Measurements from ENCODE around the gene CEP85. TPM values are rescaled to one million over a fixed set of nuclear protein-coding genes. Genes with fewer than 3 reads are reported as not detected.

The CEP85 gene
- total RNA-seq, 1 experiment from 2014 or later = 37.2 TPM

DNA sequence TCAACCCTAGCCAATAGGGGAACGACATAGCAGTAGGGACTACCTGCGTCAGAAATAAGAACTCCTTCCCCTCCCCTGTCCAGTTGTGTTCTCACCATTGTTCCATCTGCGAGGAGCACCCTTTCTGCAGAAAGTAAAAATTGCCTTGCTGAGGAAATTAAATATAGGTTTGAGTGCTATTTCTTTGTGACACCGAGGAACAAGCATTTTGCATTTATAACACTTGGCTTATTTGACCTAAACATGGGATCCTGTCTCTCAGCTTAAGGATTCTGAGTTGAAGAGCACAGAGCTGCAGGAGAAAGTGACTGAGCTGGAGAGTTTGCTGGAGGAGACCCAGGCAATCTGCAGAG, 35.2 kb downstream of the CEP85 start:
- H3K9ac ChIP-seq (ENCODE audit: low read length) = no peak overlapping the region
- 0 out of 4 replicates have a peak, but pooled peaks cover 6 to 7% of the 10 kb centered on the region in 2 experiments for H3K9me3 ChIP-seq (ENCODE audit: control insufficient read depth in 1 of 2, insufficient read depth in 1 of 2, low read depth in 1 of 2, low read length in 2 of 2)
- no peak for ATAC-seq
- ChIA-PET RAD21 (ENCODE audit: low non-redundant PET in 1 of 2, low total read pairs in 2 of 2, uncharacterized antibody in 2 of 2, unreplicated experiment in 2 of 2) (no interaction called here), CTCF (interaction anchor here (1.3 kb wide), 1 partner anchor 11 kb away, joined by 4 read pairs; the partner anchor contains the start of gene SH3BGRL3), POLR2A (no interaction called here)
- TF ChIP-seq EZH2phosphoT487 (IDR thresholded peaks at IDR 0.05; ENCODE audit: borderline replicate concordance) (no peak), CBX3 (IDR thresholded peaks at IDR 0.05; ENCODE audit: low read depth) (peak; percentile 86)
- DNase-seq (ENCODE audit: low read depth, low spot score) = no peak
- intact Hi-C loops (cut with micrococcal nuclease) = no loop called here
- no peaks in the 10 kb centered on the region for H3K9me2 ChIP-seq (ENCODE audit: insufficient read depth)
- H2AFZ ChIP-seq (ENCODE audit: low read depth, low read length, poor library complexity, severe bottlenecking) = no peak overlapping the region
- peaks cover 39 to 77% of the 10 kb centered on the region in 2 experiments for H3K36me3 ChIP-seq (ENCODE audit: control insufficient read depth in 1 of 2, insufficient read depth in 2 of 2, low read length in 2 of 2)
- H3K4me1 ChIP-seq (ENCODE audit: control insufficient read depth in 1 of 2, insufficient read depth in 2 of 2, low read length in 2 of 2) = peaks cover 0 to under 1% of the 10 kb centered on the region in 2 experiments; a peak in 1 of 4 replicates
- H3K79me2 ChIP-seq (ENCODE audit: insufficient read depth, low read length) = no peaks in the 10 kb centered on the region
- H3K4me3 ChIP-seq (replicated peaks in 1 of 2; ENCODE audit: low read depth in 1 of 2, low read length in 2 of 2) = no peak overlapping the region
- no TSS peak for BruUV-seq (replicated peaks)
- H4K20me1 ChIP-seq (ENCODE audit: insufficient read depth) = no peaks in the 10 kb centered on the region
- H3K27me3 ChIP-seq (ENCODE audit: insufficient read depth, low read length) = no peaks in the 10 kb centered on the region
- no peak overlapping the region for H3K4me2 ChIP-seq (ENCODE audit: low read length)
- no peak overlapping the region for H3K27ac ChIP-seq (ENCODE audit: low read depth, low read length)

- H3K4me2 ChIP-seq (ENCODE audit: low read length) = peak overlapping the region; percentile 59; the same call in 1 of the 2 replicates
- no peak overlapping the region for H3K4me3 ChIP-seq (replicated peaks in 1 of 2; ENCODE audit: low read depth in 1 of 2, low read length in 2 of 2)
- DNase-seq (ENCODE audit: low read depth, low spot score) (no peak), ATAC-seq (no peak)
- peaks cover 40 to 60% of the 10 kb centered on the region in 2 experiments for H3K36me3 ChIP-seq (ENCODE audit: control insufficient read depth in 1 of 2, insufficient read depth in 2 of 2, low read length in 2 of 2)
- RAD21 ChIA-PET (ENCODE audit: low non-redundant PET in 1 of 2, low total read pairs in 2 of 2, uncharacterized antibody in 2 of 2, unreplicated experiment in 2 of 2) = interaction anchor here (1.1 kb wide), 2 partner anchors 142 kb away, joined by 3 to 4 read pairs; no protein-coding TSS in a partner anchor
- H4K20me1 ChIP-seq (ENCODE audit: insufficient read depth) = no peaks in the 10 kb centered on the region
- BruUV-seq (replicated peaks) = no TSS peak
- H3K9me2 ChIP-seq (ENCODE audit: insufficient read depth) = no peaks in the 10 kb centered on the region
- no peak overlapping the region for H3K9ac ChIP-seq (ENCODE audit: low read length)
- H3K27ac ChIP-seq (ENCODE audit: low read depth, low read length) = peak overlapping the region; percentile 60; the same call in 1 of the 2 replicates
- H2AFZ ChIP-seq (ENCODE audit: low read depth, low read length, poor library complexity, severe bottlenecking) = no peak overlapping the region
- CTCF ChIA-PET = interaction anchor here (0.7 to 3.9 kb wide), 13 partner anchors 10 to 239 kb away, joined by 3 to 47 read pairs (median 5); partner anchors contain the start of gene CEP85
- TF ChIP-seq ELF1 (IDR thresholded peaks at IDR 0.05; ENCODE audit: borderline replicate concordance, low read depth) = no peak
- TF ChIP-seq, protein P1, sequence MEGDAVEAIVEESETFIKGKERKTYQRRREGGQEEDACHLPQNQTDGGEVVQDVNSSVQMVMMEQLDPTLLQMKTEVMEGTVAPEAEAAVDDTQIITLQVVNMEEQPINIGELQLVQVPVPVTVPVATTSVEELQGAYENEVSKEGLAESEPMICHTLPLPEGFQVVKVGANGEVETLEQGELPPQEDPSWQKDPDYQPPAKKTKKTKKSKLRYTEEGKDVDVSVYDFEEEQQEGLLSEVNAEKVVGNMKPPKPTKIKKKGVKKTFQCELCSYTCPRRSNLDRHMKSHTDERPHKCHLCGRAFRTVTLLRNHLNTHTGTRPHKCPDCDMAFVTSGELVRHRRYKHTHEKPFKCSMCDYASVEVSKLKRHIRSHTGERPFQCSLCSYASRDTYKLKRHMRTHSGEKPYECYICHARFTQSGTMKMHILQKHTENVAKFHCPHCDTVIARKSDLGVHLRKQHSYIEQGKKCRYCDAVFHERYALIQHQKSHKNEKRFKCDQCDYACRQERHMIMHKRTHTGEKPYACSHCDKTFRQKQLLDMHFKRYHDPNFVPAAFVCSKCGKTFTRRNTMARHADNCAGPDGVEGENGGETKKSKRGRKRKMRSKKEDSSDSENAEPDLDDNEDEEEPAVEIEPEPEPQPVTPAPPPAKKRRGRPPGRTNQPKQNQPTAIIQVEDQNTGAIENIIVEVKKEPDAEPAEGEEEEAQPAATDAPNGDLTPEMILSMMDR (IDR thresholded peaks at IDR 0.05 in 2 of 3, conservative IDR thresholded peaks at IDR 0.05 in 1 of 3; ENCODE audit: borderline replicate concordance in 1 of 3, insufficient read depth in 1 of 3, low read depth in 2 of 3, low read length in 2 of 3) = no peak
- no peak for TF ChIP-seq CBX3 (IDR thresholded peaks at IDR 0.05; ENCODE audit: low read depth)
- TF ChIP-seq ZNF274 (IDR thresholded peaks at IDR 0.05; ENCODE audit: low read depth, low read length) = no peak
- no peak for TF ChIP-seq EGR1 (IDR thresholded peaks at IDR 0.05; ENCODE audit: low read depth)
- no peak for TF ChIP-seq YY1 (IDR thresholded peaks at IDR 0.05; ENCODE audit: extremely low read depth, insufficient replicate concordance, low read depth, low read length)
- no peak for TF ChIP-seq POLR2A (IDR thresholded peaks at IDR 0.05; ENCODE audit: borderline replicate concordance, extremely low read depth, insufficient read depth, insufficient read length)
- TF ChIP-seq ZFX (IDR thresholded peaks at IDR 0.05) = no peak
- no peak for TF ChIP-seq EZH2 (IDR thresholded peaks at IDR 0.05)
- no peak for TF ChIP-seq ATF3 (IDR thresholded peaks at IDR 0.05)
- TF ChIP-seq, protein P2, sequence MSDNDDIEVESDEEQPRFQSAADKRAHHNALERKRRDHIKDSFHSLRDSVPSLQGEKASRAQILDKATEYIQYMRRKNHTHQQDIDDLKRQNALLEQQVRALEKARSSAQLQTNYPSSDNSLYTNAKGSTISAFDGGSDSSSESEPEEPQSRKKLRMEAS (IDR thresholded peaks at IDR 0.05) = no peak
- TF ChIP-seq EZH2phosphoT487 (IDR thresholded peaks at IDR 0.05; ENCODE audit: borderline replicate concordance) = no peak
- peaks cover 4% of the 10 kb centered on the region; the same call in 1 of the 2 replicates for H3K79me2 ChIP-seq (ENCODE audit: insufficient read depth, low read length)
- H3K4me1 ChIP-seq (ENCODE audit: control insufficient read depth in 1 of 2, insufficient read depth in 2 of 2, low read length in 2 of 2) = peaks cover 27 to 57% of the 10 kb centered on the region in 2 experiments
- intact Hi-C loops (cut with micrococcal nuclease) = loop anchor here (1.0 to 5.0 kb wide), 3 partner anchors 46 to 238 kb away; no protein-coding TSS in a partner anchor
- H3K9me3 ChIP-seq (ENCODE audit: control insufficient read depth in 1 of 2, insufficient read depth in 1 of 2, low read depth in 1 of 2, low read length in 2 of 2) = no peaks in the 10 kb centered on the region
- POLR2A ChIA-PET = no interaction called here
- H3K27me3 ChIP-seq (ENCODE audit: insufficient read depth, low read length) = no peaks in the 10 kb centered on the region
Observed at GRCh38 chr1:26274801-26275425, 40.9 kb downstream of the CEP85 start.
